GM19023 (cell line): ENCODE data around the gene TMEM135.

ENCODE experiments used
- ATAC-seq: cut with Tn5 transposase; IDR thresholded peaks from one replicate; pipeline ENCODE4 v1.9.1; 2021; ENCODE audit warnings: mild to moderate bottlenecking, moderate library complexity; ENCODE audit not compliant: unreplicated experiment

The TMEM135 gene

GRCh38 chr11:87296627-87297026 lies 258.9 kb downstream of the TMEM135 start:
- ATAC-seq, result no peak

- ATAC-seq, result no peak
Measured at GRCh38 chr11:87298155-87298554, 260.4 kb downstream of the TMEM135 start.

- ATAC-seq, result no peak
Measured at GRCh38 chr11:87299041-87299481, 261.3 kb downstream of the TMEM135 start.

- ATAC-seq, result no peak
Measured at GRCh38 chr11:87300640-87301380, 263.1 kb downstream of the TMEM135 start.

GRCh38 chr11:87301785-87302540 lies 264.2 kb downstream of the TMEM135 start:
- ATAC-seq, result no peak

- no peak for ATAC-seq
Measured at GRCh38 chr11:87304412-87304811, 266.7 kb downstream of the TMEM135 start.

- ATAC-seq, result no peak
Measured at GRCh38 chr11:87306262-87306851, 268.6 kb downstream of the TMEM135 start.

GRCh38 chr11:87307101-87307500 lies 269.4 kb downstream of the TMEM135 start:
- ATAC-seq, result no peak

GRCh38 chr11:87315229-87315628 lies 277.5 kb downstream of the TMEM135 start:
- ATAC-seq, result no peak

GRCh38 chr11:87316491-87316890 lies 278.8 kb downstream of the TMEM135 start:
- ATAC-seq, result no peak

GRCh38 chr11:87317441-87317840 lies 279.7 kb downstream of the TMEM135 start:
- ATAC-seq, result no peak

- no peak for ATAC-seq
Measured at GRCh38 chr11:87320123-87320522, 282.4 kb downstream of the TMEM135 start.

GRCh38 chr11:87322568-87322967 lies 284.8 kb downstream of the TMEM135 start:
- no peak for ATAC-seq

- no peak for ATAC-seq
Measured at GRCh38 chr11:87323899-87324298, 286.2 kb downstream of the TMEM135 start.

GRCh38 chr11:87324817-87325489 lies 287.2 kb downstream of the TMEM135 start:
- peak; percentile 73 for ATAC-seq

- ATAC-seq, result peak; percentile 20
Measured at GRCh38 chr11:87325490-87325872, 287.7 kb downstream of the TMEM135 start.

GRCh38 chr11:87326594-87326993 lies 288.9 kb downstream of the TMEM135 start:
- ATAC-seq, result no peak

- no peak for ATAC-seq
Measured at GRCh38 chr11:87329172-87329571, 291.4 kb downstream of the TMEM135 start.

GRCh38 chr11:87330187-87330601 lies 292.5 kb downstream of the TMEM135 start:
- no peak for ATAC-seq

- no peak for ATAC-seq
Measured at GRCh38 chr11:87331273-87331672, 293.5 kb downstream of the TMEM135 start.

GRCh38 chr11:87338046-87338639 lies 300.4 kb downstream of the TMEM135 start:
- ATAC-seq, result no peak
